Measurements from ENCODE around the gene REELD1. TPM values are rescaled to one million over a fixed set of nuclear protein-coding genes. Genes with fewer than 3 reads are reported as not detected.

Gene REELD1
- total RNA-seq, 2 donors from 2014 or later, result 0.13 TPM; not detected in 1

DNA sequence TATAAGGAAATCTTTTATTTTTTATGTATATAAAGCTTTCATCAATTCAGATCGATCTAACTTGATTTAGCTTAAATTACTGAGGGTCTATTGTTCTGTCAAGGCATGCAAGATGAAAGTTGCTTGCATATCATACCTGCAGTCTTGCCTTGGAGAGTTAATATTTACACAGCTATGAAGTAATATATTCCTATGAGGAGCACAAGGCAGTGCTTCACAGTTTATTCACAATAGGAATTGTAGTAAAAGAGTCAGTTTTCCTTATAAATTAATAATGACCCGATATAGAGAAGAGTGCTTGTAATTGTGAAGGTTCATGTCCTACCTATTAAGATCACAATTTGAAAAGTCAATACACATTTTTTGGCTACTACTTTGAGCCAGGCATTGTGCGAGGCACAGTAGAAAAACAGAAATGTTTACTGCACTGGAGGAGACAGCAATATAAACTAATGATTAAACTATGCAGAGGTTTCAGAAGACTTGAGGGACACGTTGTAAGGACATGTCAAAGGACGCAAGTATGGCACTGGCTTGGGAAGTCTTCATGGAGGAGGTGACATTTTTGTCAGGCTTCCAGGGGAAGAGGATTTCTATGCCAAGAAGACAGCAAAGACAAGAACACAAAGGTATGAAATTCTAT lies 38.8 kb downstream of the REELD1 start:
- Histone ChIP-seq H3K27ac (ENCODE audit: low read depth, low read length) (no peak overlapping the region), H3K36me3 (ENCODE audit: control insufficient read depth, insufficient read depth, low read length) (no peaks in the 10 kb centered on the region), H3K4me3 (ENCODE audit: low read length) (no peak overlapping the region), H3K27me3 (ENCODE audit: control insufficient read depth, insufficient read depth, low read length, poor library complexity, severe bottlenecking) (no peaks in the 10 kb centered on the region), H3K9me3 (ENCODE audit: control insufficient read depth, low read length) (no peaks in the 10 kb centered on the region), H3K9ac (ENCODE audit: extremely low read depth, low read length, poor library complexity, severe bottlenecking) (no peak overlapping the region), H3K4me1 (ENCODE audit: control insufficient read depth, insufficient read depth, low read length) (no peaks in the 10 kb centered on the region)
- TF ChIP-seq, protein P1, sequence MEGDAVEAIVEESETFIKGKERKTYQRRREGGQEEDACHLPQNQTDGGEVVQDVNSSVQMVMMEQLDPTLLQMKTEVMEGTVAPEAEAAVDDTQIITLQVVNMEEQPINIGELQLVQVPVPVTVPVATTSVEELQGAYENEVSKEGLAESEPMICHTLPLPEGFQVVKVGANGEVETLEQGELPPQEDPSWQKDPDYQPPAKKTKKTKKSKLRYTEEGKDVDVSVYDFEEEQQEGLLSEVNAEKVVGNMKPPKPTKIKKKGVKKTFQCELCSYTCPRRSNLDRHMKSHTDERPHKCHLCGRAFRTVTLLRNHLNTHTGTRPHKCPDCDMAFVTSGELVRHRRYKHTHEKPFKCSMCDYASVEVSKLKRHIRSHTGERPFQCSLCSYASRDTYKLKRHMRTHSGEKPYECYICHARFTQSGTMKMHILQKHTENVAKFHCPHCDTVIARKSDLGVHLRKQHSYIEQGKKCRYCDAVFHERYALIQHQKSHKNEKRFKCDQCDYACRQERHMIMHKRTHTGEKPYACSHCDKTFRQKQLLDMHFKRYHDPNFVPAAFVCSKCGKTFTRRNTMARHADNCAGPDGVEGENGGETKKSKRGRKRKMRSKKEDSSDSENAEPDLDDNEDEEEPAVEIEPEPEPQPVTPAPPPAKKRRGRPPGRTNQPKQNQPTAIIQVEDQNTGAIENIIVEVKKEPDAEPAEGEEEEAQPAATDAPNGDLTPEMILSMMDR (conservative IDR thresholded peaks at IDR 0.05), result no peak
- whole genome bisulfite sequencing, 2 experiments (ENCODE audit: insufficient coverage in 1 of 2, insufficient read length in 1 of 2), result 93 to 97% methylated on average over 3 to 5 of the region's 5 CpGs
- no peak overlapping the region for H3K4me3 Mint-ChIP-seq
- no peaks in the 10 kb centered on the region for H3K27me3 Mint-ChIP-seq (ENCODE audit: insufficient read depth)
- H3K9me3 Mint-ChIP-seq, result no peaks in the 10 kb centered on the region
- no peak for DNase-seq
- no peaks in the 10 kb centered on the region for H3K36me3 Mint-ChIP-seq (ENCODE audit: low read depth)
- no peak overlapping the region for H3K27ac Mint-ChIP-seq
- H3K4me1 Mint-ChIP-seq, result no peaks in the 10 kb centered on the region

DNA sequence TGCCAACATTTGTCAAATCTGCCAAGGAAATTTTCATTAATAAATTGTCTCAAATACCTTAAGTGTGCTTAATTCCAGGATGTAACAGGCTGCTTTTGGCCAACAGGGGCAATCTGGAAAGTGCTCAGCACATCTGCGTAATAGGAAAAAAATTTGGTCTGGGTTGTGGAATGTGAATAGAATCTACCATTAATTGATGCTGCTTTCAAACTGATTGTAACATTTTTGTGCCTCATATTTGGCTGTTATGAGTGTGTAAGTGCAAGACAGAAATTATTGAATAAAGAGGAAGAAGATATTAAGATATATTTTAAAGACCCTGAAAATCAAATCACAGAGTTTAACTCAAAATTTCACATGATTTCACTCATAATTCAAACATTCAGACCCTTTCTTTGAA lies 41.1 kb downstream of the REELD1 start:
- TF ChIP-seq, protein P1 (conservative IDR thresholded peaks at IDR 0.05), result no peak

GRCh38 chr4:146255874-146256273 lies 41.5 kb downstream of the REELD1 start:
- Mint-ChIP-seq H3K36me3 (ENCODE audit: low read depth) (no peaks in the 10 kb centered on the region), H3K9me3 (no peaks in the 10 kb centered on the region), H3K4me3 (no peak overlapping the region), H3K4me1 (no peaks in the 10 kb centered on the region), H3K27me3 (ENCODE audit: insufficient read depth) (no peaks in the 10 kb centered on the region), H3K27ac (no peak overlapping the region)
- H3K27ac ChIP-seq (ENCODE audit: low read depth, low read length), result no peak overlapping the region
- H3K27me3 ChIP-seq (ENCODE audit: control insufficient read depth, insufficient read depth, low read length, poor library complexity, severe bottlenecking), result no peaks in the 10 kb centered on the region
- no peaks in the 10 kb centered on the region for H3K36me3 ChIP-seq (ENCODE audit: control insufficient read depth, insufficient read depth, low read length)
- no peak for DNase-seq
- H3K9me3 ChIP-seq (ENCODE audit: control insufficient read depth, low read length), result no peaks in the 10 kb centered on the region
- H3K4me1 ChIP-seq (ENCODE audit: control insufficient read depth, insufficient read depth, low read length), result no peaks in the 10 kb centered on the region
- H3K9ac ChIP-seq (ENCODE audit: extremely low read depth, low read length, poor library complexity, severe bottlenecking), result no peak overlapping the region
- TF ChIP-seq, protein P1 (conservative IDR thresholded peaks at IDR 0.05), result no peak
- WGBS, 2 experiments (ENCODE audit: insufficient coverage in 1 of 2, insufficient read length in 1 of 2), result 84 to 90% methylated on average over 3 of the region's 3 CpGs
- no peak overlapping the region for H3K4me3 ChIP-seq (ENCODE audit: low read length)

More for the DNA sequence above, 41.1 kb downstream of the REELD1 start:
- no peaks in the 10 kb centered on the region for H3K9me3 ChIP-seq (ENCODE audit: control insufficient read depth, low read length)
- H3K36me3 ChIP-seq (ENCODE audit: control insufficient read depth, insufficient read depth, low read length), result no peaks in the 10 kb centered on the region
- DNase-seq, result no peak
- no peaks in the 10 kb centered on the region for H3K9me3 Mint-ChIP-seq
- no peaks in the 10 kb centered on the region for H3K4me1 ChIP-seq (ENCODE audit: control insufficient read depth, insufficient read depth, low read length)
- no peaks in the 10 kb centered on the region for H3K27me3 Mint-ChIP-seq (ENCODE audit: insufficient read depth)
- H3K27ac ChIP-seq (ENCODE audit: low read depth, low read length), result no peak overlapping the region
- H3K4me3 Mint-ChIP-seq, result no peak overlapping the region
- no peaks in the 10 kb centered on the region for H3K36me3 Mint-ChIP-seq (ENCODE audit: low read depth)
- no peak overlapping the region for H3K27ac Mint-ChIP-seq
- no peaks in the 10 kb centered on the region for H3K27me3 ChIP-seq (ENCODE audit: control insufficient read depth, insufficient read depth, low read length, poor library complexity, severe bottlenecking)
- no peaks in the 10 kb centered on the region for H3K4me1 Mint-ChIP-seq
- H3K4me3 ChIP-seq (ENCODE audit: low read length), result no peak overlapping the region
- H3K9ac ChIP-seq (ENCODE audit: extremely low read depth, low read length, poor library complexity, severe bottlenecking), result no peak overlapping the region
- WGBS, 2 experiments (ENCODE audit: insufficient coverage in 1 of 2, insufficient read length in 1 of 2), result 98 to 100% methylated on average over 1 of the region's 1 CpG

Measured in endodermal cell (in vitro differentiated cells).